G401.6 (cell line): ENCODE measurements around the gene NMRK1.

Experiments used
- FAIRE-seq: peaks from 2 replicates; lab custom pipeline; 2012; peaks lifted over from hg19 to GRCh38; lab: Jason Lieb, UNC

NMRK1 gene

DNA sequence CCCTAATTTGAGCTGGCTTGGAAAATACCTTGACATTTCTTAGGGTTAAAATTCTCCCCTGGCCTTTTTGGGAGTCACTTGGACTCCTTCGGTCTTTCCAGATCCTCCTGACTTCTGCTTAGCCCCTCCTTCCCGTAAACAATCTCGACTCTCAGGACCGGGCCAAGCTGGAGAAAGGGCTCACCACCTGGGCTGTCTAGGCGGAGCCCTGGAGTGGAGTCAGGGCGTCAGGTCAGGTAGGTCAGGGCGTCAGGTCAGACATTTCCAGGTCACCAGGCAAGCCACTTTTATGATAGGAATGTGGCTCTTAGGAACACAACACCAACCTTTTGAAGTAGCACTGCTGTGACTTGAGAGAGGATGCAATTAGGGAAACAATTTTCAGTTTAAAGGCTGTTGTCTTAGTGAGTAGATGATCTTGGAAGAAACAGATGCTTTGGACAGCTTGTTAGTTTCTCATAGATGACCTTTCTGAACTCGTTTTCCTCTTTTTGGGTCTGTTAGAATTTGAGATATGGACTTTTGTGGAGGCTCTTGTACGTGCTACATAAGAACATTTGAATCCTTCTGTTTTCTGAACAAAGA is 13.1 kb upstream of the NMRK1 start:
- FAIRE-seq, result no peak

DNA sequence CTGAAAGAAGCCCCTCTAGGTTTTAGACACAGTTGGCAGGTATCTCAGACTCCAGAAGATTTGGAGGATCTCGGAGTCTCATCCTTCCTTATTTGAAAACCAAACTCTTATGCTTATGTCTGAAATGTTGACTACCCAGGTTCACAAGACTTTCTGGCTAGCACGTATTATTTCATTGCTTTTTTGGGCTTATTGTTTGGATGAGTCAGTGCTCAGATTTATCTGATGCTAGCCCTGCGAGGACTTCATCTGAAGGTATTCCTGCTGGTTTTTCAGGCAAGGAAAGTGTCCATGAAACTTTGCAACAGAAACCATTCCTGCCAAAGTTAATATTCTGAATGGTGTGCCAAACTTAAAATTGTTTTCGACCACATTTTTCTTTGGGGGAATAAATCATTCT is 8.8 kb upstream of the NMRK1 start:
- no peak for FAIRE-seq

DNA sequence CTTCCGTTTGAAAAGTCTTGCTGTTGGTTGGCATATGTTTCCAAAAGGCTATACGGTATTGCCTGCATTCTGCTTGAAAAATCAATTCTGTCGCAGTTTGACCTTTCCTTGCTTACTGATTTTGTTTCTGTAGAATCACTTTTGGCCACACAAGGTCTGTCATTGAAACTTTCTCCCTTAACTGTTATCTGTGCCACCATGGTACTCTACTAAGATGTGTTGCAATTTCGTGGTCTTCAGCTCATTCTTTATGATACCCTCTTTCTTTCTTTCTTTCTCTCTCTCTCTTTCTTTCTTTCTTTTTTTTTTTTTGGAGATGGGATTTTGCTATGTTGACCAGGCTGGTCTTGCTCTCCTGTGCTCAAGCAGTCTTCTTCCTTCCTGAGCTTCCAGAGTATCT is 4.8 kb upstream of the NMRK1 start:
- FAIRE-seq, result no peak

DNA sequence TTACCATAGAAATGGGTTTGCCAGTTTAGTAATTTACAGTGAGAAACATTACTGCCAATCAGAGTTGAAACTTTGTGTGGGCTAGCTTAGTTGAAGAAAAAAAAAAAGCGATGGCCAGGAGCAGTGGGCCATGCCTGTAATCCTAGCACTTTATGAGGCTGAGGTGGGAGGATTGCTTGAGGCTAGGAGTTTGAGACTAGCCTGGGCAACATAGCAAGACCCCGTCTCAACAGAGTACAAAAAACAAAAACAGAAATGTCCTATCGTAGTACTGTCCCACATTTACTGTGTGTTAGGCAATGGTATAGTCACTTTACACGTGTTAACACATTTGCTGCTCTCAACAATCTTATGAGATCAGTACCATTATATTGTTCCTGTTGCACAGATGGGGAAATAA is 2.6 kb upstream of the NMRK1 start:
- FAIRE-seq, result no peak

DNA sequence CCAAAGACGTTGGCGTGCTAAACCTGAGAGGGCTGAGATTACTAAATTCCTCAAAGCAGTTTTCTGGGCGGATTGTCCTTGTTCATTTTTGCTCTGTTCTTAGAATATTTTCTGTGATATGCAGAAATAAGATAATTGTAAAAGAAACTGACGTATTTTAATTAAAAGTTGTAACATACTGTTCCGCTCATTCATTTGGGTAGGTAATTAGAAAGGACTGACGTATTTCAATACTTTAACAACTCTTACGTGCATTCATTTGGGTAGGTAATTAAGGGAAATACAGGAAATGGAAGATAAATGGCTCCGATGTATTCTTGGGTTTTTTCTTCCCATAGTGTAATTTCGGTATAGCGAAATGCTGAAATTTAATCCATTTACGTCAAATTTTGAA is 1.4 kb upstream of the NMRK1 start:
- FAIRE-seq, result no peak

DNA sequence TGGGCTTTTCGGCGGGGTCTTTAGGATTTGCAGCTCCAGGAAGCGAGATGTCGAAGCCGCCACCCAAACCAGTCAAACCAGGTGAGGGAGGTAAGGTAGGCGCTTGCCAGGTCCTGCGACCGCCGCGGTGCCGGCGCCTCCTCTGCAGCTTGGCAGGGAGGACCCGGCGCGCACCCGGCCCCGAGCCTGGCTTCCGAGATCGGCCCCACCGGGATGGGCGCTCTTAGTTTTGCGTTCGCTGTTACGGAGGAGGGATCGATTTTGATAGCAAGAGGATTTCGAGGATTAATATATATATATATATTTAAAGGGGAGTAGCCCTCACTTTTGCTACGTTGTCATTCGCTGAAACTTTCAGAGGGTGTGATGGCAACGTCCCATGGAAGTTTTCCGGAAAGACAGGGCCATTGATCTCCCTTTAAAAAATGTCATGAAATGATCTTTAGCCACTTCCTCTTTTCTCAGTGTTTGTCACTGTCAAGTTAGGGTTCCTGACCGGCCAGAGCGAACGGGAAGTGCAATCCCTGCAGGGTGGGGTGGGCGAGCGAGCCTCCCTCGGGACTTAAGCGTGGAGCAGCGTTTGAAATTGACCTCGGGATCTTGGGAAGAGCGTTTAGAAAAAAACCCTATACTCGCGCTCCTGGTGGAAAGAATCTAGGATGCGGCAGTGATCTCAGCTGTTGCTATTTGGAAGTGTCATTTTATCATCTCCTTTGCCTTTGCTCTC is 854 bp upstream of the NMRK1 start:
- no peak for FAIRE-seq

DNA sequence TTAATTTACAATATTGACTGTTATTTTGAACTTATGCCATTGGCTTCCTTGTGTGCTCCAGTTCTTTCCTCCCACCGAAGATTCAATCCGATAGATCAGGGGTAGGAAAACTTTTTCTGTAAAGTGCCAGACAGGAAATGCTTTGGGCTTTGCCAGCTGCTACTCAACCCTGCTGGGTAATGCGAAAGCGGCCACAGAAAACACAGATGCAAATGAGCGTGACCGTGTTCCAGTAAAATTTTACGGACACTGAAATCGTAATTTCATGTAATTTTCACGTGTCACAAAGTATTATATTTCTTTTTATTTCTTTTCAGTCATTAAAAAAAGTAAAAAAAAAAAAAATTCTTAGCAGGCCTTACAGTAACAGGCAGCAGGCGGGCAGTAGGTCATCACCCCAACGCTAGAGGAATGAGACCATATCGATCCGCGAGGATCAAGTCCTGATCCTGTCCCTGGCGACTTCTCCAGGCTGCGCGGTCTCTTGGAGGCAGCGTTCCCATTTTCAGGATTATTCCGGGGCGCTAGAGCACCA is 599 bp downstream of the NMRK1 start:
- FAIRE-seq, result no peak

DNA sequence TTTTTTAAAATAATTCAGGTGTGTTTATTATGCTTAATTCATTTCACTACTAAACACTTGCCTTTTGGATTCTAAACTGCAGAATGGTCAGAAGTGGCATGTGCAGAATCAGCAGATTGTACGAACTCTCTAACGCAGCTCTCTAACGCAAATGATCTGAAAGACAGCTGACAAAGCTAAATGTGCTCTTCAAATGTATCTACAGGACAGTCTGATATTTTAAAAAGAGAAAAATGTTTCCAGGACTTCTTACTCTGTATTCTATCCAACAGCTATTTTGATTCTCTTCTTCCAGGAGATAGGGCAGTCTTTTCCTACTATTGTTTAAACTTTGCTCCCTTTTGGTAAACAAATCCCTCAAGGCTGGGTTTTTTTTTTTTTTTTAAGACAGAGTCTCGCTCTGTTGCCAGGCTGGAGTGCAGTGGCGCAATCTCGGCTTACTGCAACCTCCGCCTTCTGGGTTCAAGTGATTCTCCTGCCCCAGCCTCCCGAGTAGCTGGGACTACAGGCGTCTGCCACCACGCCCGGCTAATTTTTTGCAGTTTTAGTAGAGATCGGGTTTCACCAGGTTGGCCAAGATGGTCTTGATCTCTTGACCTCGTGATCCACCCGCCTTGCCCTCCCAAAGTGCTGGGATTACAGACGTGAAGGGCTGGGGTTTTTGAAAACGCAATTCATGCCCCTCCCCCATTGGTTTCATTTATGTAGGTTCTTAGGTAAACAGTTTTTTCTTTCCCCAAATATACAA is 1.2 kb downstream of the NMRK1 start:
- FAIRE-seq, result no peak

DNA sequence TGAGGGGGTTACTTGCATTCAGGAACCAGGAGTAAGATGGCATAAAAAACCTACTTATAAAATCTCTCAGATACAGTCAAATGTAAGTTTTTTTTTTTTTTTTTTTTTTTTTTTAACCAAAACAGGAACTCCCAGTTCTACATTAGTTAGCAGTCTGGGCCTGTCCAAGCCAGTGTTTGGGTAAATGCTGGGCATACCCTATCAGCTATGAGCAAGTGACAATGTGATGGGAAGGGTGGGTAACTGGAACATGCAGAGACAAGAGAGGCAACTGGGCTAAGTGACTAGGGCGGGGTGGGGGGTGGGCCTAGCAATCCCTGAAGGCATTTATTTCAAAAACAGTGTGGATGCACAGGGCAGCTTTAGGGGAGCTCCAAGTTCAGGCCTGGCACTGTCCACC is 2.3 kb downstream of the NMRK1 start:
- FAIRE-seq, result no peak

DNA sequence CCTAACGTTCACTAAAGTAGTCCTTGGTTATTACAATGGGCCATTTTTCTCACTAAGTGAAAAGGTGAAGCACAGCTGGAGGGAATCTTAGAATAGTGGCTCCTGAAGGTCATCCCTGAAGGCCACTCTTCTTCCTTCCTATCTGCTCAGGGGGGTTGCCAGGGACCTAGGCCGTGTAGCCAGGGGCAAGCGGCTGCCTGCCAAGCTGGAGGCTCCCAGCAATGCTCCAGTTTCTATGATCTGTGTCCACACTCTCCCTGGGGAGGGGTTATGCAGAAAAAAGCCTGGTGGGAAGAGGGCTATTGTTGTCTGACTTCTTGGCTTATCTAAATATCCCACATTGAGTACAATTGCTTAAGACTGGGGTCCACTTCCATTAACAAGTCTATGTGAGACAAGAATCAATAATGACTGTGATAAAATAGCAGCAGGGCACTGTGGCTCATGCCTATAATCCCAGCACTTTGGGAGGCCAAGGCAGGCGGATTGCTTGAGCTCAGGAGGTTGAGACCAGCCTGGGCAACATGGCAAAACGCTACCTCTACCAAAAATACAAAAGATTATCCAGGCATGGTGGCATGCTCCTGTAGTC is 3.8 kb downstream of the NMRK1 start:
- no peak for FAIRE-seq

DNA sequence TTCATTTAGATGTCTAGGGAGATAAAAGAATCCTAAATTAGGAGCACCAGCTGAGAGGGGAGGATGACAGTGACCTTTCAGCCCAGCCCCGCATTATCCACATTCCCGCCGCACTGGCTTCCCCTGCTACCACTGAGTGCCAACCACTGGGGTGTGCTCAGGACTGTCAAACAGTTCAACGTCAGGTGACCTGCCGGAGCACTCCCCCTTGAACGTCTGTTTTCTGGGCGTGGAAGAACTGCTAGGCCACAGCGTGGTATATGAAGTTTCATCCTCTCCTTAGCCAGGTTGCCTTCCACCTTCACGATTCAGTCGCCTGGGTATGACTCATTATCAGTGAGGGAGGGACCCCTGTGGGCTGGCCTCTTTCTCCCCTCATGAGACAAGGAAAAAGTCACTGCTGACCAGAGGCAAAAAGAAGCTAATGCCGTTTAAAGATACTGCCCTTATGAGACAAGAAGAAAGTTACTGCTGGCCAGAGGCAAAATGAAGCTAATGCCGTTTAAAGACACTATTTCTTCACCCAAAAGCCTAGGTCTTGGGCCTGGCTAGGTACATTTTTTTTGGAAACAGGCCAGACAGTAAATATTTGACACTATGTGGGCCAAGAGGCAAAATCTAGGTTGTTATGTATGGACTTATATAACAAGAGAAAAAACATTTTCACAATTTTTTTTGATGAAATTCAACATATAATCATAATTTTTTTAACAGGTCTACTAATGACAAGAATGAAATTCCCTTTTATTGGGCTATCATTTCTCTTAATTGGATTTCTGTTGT is 4.6 kb downstream of the NMRK1 start:
- FAIRE-seq, result no peak

DNA sequence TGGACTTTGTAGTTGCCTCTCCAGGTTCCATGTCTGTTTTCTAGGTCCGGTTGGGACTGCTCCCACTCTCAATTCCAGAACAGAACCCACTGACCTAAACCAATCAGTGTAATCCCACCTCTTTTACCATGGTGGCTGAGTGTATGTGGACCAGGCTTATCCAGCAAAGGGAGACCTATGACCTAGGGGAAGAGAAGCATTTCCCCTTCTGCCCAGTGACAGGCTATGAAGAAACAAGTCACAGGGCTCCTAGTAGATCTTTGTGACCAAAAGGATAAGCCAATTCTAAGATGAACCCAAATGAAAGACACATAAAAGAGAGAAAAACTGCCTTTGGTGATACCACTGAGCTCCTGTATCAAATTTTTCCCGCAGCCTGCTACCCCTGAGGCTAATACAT is 6.3 kb downstream of the NMRK1 start:
- FAIRE-seq, result no peak

DNA sequence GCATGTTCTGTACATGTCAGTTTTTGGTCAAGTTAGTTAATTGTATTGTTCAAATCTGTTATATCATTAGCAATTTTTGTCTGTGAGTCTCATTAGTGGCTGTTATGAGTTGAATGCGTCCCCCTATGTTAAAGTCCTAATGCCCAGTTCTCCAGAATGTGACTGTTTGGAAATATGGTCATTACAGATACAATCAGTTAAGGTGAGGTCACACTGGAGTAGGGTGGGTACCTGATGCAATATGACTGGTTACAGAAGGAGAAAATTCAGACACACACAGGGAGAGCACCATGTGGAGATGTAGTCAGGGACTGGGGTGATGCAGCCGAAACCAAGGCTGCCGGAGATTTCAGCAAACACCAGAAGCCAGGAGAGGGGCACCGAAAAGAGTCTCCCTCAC is 15.1 kb downstream of the NMRK1 start:
- FAIRE-seq, result no peak

DNA sequence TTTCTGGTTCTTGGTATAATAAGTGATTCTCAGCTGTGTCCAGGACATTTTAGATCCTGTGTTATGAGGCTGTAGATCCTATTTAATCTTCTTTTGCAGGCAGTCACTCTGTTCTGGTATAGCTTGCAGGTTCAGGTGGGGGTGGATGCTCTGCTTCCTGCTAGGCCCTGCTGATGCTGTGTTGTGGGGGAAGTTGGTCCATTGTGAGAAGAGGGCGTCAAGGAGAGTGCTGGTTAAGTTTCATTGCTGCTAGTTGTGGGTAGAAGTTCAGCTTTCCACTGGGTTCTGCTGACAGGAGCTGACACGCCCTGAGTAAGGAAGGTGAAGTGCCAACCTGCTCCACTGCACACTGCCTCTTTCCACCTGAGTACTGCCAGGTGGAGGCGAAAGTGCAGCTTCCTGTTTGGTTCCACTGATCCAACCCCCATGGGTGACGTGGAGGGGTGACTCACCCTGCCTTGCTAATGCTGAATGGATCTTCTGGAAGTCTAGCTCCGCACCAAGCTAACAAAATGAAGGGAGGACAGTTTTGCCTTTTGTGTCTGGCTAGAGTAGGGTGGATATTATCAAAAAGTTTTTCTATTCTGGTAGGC is 16.3 kb downstream of the NMRK1 start:
- FAIRE-seq, result no peak

DNA sequence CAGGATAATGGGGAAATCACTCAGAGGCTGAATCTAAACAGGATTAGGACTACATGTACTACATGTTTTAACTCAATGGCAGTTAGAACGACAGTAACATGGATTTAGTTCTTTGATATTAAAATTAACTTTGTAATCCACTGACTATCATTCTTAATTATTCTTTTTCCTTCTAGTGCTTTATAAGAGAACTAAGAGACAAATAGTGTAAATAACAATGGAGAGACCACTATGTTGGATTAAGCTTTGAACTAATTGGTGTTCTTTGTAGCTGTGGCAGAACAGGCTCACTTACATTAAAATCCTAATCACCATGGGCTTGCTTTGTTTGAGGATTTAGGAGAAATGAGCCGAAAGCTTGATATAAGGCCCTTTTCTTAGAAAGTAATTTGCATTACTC is 18.8 kb downstream of the NMRK1 start:
- FAIRE-seq, result no peak

DNA sequence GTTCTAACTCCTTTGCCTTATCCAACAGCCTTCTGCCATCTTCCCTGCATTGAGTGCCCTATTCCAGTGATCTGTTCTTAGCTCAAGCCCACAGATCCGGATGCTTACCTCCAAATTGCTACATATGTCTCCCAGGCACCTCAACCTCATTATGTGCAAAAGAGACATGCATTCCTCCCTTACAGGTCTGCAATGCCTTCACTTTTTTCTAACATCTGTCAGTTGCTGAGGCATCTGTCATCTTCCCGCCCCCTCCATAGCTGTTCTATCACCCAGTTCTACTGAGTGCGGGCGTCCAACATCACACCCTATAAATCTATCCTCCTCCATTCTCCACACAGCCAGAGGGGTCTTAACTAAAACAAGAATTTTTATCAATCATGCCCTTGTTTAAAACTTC is 20.1 kb downstream of the NMRK1 start:
- FAIRE-seq, result no peak

DNA sequence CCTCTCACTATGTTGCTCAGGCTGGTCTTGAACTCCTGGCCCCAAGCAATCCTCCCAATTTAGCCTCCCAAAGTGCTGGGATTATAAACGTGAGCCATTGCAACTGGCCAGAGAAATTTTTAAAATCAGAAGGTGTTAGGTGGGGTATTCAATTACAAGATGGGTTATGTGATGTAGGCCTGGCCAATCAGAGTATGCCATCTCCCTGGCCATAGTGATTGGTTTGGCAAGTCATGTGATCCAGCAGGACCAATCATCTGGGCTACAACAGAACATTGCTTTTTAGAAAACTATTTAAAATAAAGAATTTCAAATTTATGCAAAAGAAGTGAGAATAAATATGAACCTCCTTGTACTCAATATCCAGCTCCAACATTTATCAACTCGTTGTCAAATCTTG is 22.4 kb downstream of the NMRK1 start:
- FAIRE-seq, result no peak

DNA sequence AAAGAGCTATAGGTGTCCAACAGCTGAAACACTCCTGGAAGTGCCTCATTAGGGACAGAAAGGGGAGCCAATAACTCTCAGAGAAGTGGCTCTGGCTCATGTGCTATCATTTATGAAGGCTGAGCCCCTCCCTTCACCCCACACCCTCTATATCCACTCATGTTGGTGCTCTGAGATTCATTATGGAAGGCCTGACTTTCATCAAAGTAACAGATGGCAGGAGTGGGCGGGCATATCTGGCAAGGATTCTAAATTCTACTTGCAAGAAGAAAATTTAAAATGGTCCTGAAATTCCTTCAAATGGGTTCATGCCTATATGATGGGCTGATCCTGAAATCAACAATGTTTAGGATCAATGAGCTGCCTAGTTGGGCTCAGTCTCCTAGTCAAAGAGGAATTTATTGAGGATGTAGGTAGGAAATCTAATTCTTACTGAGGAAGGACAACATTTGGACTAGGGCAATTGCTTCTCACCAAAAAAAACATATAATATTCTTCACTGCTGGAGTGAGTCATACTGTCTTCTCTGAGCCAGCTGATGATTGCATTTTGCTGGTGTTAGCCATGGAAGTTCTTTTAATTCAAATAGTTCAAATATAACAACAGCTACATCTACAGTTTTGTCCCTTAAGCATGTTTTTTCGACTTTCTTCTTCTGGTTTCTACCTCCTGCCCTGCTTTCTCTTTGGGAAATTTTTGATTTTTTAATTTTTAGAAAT is 23.5 kb downstream of the NMRK1 start:
- no peak for FAIRE-seq

DNA sequence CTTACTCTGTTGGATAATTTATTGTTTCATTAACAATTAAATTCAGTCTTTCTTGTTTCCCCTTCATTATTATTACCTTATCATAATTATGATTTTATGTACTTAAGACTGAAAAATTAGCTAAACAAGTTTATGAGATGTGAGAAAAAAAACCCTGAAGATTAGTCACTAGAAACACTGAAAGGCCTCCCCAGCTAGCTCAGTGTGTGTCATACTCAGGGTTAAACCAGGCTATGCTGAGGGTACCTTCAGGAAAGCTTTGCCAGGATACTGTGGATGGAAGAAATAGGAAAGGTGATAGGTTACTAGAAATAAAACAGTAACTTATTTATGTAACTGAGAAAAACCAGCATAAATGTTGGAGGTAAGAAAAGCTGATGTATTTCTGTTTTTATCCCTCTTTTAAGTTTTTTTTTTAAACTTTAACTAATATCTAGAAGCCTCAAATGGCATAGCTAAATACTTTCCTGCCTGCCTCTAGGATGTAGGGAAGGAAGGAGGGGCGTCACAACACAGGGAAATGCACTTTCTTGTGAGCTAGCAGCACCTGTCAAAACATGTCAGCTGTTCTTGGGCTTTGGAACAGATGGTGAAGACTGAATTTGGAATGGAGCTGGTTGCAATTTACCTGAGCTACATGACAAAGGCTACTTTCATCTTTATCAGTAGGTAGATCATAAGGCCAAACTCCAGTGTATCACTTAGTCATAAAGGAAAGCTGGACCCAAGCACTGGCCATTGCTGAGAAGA is 24.2 kb downstream of the NMRK1 start:
- FAIRE-seq, result no peak

DNA sequence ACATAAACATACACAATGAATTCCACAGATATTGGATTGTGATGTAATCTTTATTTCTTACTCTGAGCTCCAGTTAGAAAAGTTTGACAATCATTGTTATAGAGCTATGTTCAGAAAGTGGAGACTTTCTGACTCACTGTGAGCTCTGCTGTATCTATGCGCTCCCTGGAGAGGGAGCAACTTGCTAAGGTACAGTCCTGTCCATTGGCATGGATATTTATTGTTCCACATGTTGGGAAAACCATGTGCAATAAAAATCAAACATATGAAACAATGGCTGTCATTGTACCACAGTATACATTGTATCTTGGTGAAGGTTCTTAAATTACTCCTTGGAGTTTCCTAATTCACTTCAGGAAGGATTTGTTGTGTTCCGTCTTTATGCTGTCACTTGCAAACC is 26.8 kb downstream of the NMRK1 start:
- no peak for FAIRE-seq
